ENCODE results near the gene ARAP1.

ARAP1 gene

GRCh38 chr11:72779495-72780128 lies 27.4 kb upstream of the ARAP1 start:
- no peak for DNase-seq

- DNase-seq: no peak
Measured at GRCh38 chr11:72778535-72779494, 26.6 kb upstream of the ARAP1 start.

DNA sequence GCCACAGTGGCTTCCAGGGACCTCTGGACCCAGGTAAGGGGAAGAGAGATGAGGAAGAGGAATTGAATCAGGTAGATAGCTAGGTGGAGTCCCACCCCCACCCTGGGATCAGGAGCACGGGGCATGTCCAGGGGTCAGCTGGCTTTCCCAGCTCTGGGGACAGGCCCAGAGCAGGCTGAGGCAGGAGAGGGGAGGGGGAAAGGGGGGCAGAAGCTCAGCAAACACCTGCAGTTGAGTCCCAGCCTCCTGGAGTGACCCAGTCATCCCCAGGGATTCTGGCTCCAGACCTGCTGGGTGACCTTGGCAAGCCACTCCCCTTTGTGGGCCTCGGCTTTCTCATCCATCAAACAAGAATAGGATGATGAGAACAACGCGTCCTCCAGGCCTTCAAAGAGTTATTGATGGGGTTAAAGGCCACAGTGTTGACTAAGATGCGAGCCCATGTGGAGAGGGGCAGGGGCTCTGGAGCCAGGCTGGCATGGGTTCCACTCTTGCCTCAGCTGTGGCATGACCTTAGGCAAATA lies 25.6 kb upstream of the ARAP1 start:
- no peak for DNase-seq

- DNase-seq: no peak
Measured at GRCh38 chr11:72776844-72777754, 24.9 kb upstream of the ARAP1 start.

- DNase-seq: no peak
Measured at GRCh38 chr11:72776117-72776843, 24.1 kb upstream of the ARAP1 start.

GRCh38 chr11:72775288-72776110 lies 23.3 kb upstream of the ARAP1 start:
- DNase-seq: no peak

DNA sequence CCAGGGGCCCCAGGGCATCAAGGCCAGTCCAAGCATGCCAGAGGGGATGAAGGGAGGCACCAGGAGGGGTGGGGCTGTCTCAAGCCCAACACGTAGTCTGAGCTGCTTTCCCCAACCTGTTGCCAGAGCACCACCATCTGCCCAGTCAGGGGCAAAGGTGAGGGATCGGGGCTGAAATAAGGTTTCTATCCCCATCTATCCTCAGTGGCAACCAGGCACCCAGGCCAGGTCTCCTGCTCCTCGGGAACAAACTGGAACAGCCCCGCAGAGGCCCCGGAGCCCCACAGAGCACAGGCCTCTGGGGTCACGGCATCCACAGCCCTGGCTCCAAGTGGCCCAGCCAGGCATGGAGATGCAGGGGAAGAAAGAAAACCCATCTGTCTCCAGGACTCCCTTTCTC lies 22.3 kb upstream of the ARAP1 start:
- no peak for DNase-seq

GRCh38 chr11:72773696-72774095 lies 21.5 kb upstream of the ARAP1 start:
- DNase-seq: no peak

- DNase-seq: no peak
Measured at GRCh38 chr11:72773291-72773690, 21.1 kb upstream of the ARAP1 start.

GRCh38 chr11:72772059-72772458 lies 19.9 kb upstream of the ARAP1 start:
- no peak for DNase-seq

- DNase-seq: no peak
Measured at GRCh38 chr11:72771507-72771906, 19.3 kb upstream of the ARAP1 start.

DNA sequence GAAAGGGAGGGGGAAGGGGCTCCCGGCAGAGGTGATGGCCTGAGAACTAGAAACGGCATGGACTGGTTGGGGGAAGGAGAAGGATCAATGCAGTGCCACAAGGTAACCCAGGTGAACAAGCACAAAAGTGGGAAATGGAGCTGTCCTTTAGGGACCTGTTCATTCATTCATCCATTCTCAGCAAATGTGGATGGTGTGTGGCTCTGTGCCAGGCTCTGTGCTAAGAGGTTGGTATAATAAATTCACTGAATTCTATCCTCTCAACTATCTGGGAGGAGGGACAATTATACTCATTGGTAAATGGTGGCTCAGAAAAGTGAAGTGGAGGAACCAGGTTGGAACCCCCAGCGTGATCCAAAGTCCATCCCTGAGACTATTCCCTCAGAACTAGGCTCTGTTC lies 18.6 kb upstream of the ARAP1 start:
- DNase-seq: no peak

- no peak for DNase-seq
Measured at GRCh38 chr11:72769680-72770079, 17.5 kb upstream of the ARAP1 start.

- no peak for DNase-seq
Measured at GRCh38 chr11:72768581-72768980, 16.4 kb upstream of the ARAP1 start.

DNA sequence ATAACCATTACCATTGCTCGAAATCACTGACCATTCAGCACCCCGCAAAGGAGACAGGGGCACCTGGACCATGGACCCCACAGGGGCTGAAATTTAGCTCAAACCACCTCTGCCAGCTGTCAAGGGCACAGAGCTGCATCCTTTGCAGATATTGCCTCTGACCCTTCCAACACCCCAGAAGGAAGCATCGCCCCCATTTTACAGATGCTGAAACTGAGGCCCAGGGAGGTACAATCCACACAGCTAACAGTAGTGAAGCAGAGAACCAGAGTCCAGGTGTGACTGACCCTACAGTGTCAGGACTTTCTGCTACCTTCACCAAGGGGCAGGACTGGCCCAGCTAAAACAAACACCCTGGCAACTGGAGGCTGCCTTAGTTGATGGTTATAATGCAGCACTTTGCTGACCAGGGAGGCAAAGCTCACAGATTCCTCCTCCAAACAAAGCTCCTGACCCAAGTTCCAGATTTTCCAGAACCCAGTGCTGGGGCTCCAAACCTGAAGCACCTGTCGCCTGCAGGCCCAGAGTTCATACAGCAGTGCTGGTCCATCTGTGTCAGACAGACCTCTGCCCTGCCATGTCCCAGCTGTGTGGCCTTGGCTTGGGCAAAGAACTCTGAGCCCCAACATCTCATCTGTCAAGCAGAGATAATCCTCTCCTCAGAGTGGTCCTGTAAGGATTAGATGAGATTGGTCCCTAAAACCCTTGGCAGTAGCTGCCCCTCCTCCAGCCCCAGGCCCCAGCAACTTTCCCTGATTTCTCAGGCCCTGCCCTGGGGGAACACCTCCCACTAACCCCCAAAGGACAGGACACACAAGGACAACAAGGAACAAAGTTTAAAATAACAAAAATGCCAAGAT lies 15.2 kb upstream of the ARAP1 start:
- DNase-seq: no peak

- DNase-seq: no peak
Measured at GRCh38 chr11:72766152-72766902, 14.1 kb upstream of the ARAP1 start.

DNA sequence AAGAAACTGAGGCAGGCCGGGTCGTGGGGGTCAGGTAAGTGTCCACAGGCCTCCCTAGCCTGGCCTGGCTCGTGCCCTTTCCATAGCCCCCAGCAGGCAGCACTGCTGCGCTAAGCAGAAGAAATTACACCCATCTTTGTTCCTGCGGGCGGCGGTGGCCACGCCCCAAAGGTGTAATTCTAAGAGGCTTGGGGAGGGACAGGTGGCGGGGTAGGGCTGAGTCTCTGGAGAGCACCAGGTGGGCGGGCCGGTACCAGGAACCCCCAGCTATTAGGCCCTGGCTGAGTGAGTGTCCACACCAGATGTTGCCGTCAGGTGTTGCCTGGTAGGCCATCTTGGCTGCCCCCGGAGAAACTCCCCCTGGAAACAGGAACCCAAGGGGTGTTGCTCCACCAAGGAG lies 12.3 kb upstream of the ARAP1 start:
- DNase-seq: no peak

GRCh38 chr11:72763823-72764222 lies 11.6 kb upstream of the ARAP1 start:
- DNase-seq: no peak

GRCh38 chr11:72762641-72763304 lies 10.6 kb upstream of the ARAP1 start:
- DNase-seq: no peak

Measured in activated naive CD4-positive, alpha-beta T cell (primary cell).